HG03460 (cell line): ENCODE data around the gene SLC1A3.
"Not testable (repeated sequence)": the region's sequence is repeated elsewhere in the genome, so short reads cannot be mapped to it uniquely, and the experiment has no call there.

Experiments used
- ATAC-seq: cut with Tn5 transposase; IDR thresholded peaks from one replicate; pipeline ENCODE4 v1.9.1; 2021; ENCODE audit not compliant: unreplicated experiment

The SLC1A3 gene

DNA sequence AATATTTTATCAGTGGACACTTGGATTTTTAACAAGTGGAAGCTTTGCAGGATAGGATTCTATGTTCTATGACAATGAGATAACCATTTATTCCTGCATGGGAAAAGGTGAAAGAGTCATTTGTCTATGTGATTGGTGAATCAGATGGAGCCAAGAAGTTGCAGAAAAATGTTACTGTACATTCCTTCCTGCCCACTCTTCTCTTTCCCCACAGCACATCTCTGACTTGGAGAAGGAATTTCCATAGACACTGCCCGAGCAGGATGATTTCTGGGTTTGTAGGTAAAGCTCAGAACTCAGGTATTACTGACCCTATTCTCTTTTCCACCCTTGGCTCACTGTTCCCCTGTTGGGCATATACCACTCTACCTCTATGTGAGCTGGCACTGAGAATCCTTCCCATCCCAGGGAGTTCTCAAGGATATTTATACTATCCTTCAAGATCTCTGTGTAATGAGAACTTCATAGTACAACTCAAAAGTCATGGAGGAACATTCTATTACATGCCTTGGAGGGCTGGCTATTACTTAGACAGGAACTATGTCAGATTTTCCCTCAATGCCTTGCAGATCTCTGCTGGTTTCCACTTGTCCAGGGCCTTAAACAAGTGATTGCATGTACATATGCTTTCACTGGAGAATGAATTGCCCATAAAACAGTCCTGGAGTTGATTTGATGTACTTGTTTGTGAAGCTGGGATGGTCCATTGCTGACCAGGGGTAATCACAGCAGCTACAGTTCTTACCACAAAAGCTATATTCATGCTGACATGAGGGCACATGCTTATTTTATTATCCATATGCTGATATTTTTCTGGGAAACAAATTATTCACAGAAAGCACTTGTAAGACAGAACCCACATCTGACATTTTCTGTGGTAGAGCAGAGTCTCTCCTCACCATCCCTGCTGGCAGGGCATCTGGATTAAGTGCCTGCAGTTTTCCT is 24.1 kb downstream of the SLC1A3 start:
- no peak for ATAC-seq

GRCh38 chr5:36631154-36631553 is 24.7 kb downstream of the SLC1A3 start:
- no peak for ATAC-seq

DNA sequence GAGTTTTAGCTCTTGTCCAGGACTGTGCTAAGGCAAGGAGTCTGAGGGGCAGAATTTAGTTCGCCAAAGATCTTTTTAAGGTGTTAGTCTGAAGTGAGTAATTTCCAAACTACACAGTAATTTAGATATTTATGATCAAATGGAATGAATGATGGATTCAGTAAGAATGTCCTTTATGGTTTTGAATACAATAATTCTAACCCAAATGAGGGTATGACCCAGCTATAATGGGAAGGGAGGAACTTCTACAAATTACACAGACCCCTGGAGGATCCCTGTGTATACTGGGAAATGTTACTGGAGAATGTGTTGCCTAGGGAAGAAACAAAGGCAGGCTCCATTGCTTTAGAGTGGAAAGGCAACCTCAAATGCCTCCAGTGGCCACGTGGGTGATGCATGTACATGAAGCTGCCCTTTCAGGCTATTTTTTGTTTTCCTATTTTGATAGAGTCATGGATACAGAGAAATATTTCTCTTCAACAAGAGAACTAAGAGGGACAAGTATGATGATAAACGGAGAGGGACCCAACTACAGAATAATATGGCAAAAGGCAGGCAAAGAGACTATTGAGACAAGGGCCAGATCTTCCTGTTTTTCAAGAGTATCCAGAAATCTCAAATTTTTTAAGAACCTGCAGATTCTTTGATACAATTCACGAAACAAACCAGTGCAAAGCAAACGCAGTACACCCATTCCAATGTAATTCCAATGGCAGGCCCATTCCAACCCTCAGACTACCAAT is 25.4 kb downstream of the SLC1A3 start:
- no peak for ATAC-seq

- ATAC-seq = no peak
These were observed 25.9 kb downstream of the SLC1A3 start for GRCh38 chr5:36632363-36632664.

DNA sequence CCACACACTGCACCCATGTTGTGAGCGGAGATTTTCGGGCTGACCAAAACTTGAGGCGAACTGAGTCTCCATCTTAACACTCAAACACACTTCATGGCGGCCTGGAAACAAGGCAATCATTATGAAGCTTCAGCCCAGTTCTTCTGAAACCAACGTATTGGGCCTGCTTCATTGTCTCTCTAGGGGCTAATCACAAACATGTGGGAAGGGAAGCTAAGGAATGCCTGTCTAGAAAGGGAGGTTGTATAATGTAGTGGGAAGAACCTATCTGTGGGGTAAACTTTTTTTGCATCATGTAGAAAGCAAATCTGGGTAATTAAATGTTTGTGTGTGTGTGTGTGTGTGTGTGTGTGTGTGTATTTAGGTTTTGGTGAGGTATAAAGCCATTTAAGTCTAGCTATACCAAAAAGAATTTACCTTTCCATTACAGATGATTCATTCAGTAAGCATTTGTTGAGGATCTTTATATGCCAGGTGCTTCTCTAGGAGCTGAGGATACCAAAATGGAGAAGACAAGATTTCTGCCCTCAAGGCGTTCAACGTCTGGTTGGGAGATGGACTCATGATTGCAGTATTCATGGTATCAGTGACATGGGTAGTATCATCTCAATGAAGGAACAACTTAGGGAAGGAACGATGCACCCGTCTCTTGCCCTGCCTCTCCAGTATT is 29.4 kb downstream of the SLC1A3 start:
- ATAC-seq = no peak

GRCh38 chr5:36637101-36637500 is 30.7 kb downstream of the SLC1A3 start:
- ATAC-seq = no peak

DNA sequence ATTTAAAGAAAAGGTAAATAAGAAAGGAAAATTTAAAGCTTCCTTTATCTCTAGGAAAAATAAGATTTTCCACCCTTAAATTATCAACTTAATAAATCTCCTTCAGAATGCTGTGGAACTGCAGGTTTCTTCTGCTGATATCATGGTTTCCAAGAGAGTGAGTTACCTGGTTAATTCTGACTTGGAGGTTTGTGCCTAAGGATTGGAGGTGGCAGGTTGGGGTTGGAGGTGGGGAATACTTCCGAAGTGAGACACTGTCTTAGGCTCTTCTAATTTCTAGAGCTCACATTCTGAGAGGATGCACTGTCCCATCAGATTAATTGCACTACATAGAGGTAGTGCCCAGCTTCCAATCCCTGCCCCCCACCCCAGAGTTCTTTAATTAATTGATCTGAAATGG is 31.1 kb downstream of the SLC1A3 start:
- ATAC-seq = no peak

GRCh38 chr5:36638056-36638455 is 31.6 kb downstream of the SLC1A3 start:
- ATAC-seq = no peak

DNA sequence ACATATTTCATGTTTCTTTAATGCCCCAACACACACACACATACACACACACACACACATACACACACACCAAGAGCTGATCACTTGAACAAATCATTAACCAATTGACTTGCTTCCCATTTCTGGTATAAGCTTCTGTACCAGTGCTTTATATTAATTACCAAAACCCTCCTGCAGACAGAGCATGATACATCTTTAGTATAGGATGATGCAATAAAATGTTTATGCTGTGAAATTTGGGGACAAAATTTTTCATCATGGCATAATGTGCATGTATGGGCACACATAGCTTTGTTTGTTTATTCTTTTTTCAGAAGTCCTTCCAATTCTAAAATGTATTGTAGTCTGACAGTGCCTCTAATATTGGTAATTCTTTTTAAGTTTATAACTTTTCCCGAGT is 34.5 kb downstream of the SLC1A3 start:
- ATAC-seq = no peak

- no peak for ATAC-seq
These were observed 35.0 kb downstream of the SLC1A3 start for GRCh38 chr5:36641431-36641830.

DNA sequence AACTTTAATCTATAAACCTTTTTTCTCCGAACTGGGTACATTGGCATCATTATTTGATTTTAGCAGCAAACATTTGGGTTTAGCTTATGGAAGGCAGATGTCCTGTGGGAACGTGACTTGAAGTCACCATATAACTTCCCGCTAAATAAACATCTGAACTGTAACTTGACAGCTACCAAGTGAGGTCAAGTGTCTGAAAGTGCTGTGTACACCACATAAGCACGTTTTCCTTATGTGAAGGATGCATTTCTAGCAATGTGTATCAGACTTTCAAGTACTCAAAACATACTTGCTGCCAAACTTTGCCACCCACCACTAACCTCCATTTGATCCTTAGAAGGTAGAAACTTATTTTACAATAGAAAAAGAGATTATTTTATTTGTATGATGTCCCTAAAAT is 35.7 kb downstream of the SLC1A3 start:
- ATAC-seq = no peak

- no peak for ATAC-seq
These were observed 36.8 kb downstream of the SLC1A3 start for GRCh38 chr5:36643162-36643561.

- ATAC-seq = not testable (repeated sequence)
These were observed 37.4 kb downstream of the SLC1A3 start for GRCh38 chr5:36643841-36644240.

DNA sequence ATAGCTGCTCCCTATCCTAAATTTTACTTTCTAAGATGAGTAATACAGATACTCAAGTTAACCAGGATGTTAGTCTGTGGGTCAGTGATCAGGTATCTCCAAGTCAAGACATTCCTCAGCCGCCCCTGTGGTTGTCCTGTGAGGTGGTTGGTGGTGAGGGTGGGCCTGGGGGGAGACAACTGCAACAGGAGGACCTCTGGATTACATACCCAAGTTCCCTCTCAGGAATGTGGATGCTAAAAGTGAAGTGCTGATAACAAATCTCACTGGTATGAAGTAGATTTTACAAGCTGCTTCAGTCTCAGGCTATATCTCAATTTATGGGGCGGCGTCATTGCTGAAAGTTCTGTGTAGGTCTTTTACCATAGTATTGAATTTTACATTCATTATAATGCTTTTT is 38.3 kb downstream of the SLC1A3 start:
- no peak for ATAC-seq

DNA sequence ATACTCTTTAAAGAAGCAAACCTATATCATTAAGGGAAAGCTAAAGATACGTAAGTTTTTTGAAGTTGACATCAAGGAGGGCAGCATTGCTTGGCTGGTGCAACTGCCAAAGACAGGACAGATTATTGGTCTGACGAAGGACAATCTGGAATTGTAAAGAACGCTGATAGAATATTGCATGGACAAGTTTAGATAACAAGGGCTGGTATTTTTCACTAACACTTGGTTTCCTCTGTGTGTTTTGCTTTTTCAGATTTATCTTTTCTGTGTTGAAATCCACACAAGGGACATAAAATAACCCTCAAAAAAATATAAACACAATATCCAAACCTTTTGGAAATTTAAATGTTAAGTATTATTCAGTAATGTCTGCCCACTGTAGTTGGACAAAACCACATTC is 39.7 kb downstream of the SLC1A3 start:
- no peak for ATAC-seq

GRCh38 chr5:36646507-36647023 is 40.2 kb downstream of the SLC1A3 start:
- no peak for ATAC-seq

GRCh38 chr5:36647046-36647445 is 40.6 kb downstream of the SLC1A3 start:
- no peak for ATAC-seq

DNA sequence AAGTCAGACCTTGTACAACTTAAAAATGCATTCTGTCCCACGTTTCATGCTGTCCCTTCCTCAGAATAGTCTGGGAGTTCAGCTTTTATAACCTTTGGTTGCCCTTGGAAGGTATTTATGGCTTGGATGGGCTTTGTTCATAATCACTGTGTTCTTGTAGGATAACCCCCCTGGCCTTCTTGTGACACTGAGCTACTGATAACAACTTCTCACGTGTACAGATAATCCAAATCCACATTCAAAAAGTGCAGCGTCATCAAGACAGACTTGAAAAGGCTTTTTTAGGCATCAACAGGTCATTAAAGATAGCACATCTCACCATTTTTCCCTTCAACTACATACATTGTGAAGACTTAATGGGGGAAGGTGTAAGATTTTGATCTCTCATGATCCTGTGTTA is 42.0 kb downstream of the SLC1A3 start:
- ATAC-seq = no peak

DNA sequence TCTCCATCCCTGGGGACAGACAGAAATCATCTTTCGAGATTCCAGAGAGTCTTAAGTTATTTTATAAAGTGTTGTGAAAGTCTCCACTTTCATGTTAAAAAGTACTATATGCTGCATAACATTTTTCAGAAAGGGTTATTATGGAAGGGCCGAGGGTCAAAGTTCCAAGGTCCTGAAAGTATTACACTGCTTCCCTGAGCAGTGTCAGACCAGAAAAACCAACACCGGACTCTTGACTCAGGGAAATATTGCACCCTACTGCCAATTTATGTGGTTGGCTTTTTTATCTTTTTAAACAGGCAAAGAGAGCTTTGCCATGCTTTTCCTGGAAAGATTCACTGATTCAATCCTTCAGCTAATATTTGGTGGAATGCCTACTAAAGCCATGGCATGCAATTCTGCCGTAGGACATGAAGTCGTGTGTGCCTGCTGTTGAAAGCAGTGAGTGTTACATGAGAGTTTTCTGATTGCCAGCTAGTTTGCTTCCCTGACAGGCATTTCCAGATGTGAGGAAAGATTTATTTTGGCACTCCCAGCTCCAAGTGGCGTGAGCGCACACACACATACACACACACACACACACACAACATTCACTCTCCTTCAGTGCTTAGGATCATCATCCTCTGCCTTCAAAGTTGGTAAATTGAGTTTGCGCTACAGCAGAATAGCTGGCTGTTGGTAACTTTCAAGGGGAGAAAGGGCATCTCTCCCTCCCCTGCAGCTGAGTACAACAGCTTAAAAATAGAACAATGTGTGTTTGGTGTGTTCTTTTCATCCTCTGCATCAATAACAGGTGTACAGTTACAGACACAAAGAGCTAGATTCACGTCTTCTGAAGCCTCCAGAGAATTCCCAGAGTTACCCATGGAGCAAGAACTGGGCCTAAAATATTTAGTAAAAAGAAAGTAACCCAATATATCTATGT is 45.6 kb downstream of the SLC1A3 start:
- no peak for ATAC-seq

DNA sequence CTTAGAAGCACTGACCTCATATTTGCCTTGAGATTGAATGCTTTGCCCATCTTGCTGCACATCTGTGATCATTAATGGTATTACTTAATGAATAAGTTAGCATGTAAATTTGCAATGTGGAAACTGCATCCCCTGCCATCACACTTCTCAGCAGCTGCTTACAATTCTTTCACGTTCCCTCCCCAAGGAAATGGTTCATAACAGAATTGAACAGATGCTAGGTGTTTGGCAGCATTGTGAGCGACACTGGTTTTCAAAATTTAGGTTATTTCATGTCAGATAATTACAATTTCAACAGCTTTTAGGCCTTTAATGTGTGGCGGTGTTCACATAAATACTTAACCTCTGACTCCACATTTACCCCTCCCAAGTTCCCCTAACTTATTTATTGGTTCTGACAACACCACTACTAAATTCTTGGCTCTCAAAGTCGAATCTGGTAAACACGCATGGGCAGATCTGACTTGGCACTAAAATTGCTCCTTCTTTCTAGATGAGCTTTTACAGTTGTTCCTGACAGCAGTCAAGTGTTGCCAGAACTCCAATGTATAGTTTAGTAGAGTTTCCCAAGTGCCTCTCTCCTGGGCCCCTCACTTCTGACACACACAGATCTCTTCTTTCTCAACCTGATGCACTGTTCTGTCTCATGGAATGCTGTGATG is 46.8 kb downstream of the SLC1A3 start:
- no peak for ATAC-seq
